OCI-LY7 (cell line): ENCODE measurements around the gene CUX1.

ENCODE experiments used
- CTCF ChIP-seq: fragments of 200-600 bp; sonication (generic); conservative IDR thresholded peaks from 2 replicates; pipeline ENCODE4 v1.5.1; 2014; ENCODE audit warnings: mild to moderate bottlenecking, antibody characterized with exemption, low read length, moderate library complexity, mixed read lengths
- EZH2phosphoT487 ChIP-seq: fragments of 200-600 bp; sonication (generic); IDR thresholded peaks from 2 replicates; pipeline ENCODE4 v1.6.1; 2018; ENCODE audit warnings: low read depth, borderline replicate concordance, mild to moderate bottlenecking, mixed run types, antibody characterized with exemption, low read length, moderate library complexity, mixed read lengths

DNA sequence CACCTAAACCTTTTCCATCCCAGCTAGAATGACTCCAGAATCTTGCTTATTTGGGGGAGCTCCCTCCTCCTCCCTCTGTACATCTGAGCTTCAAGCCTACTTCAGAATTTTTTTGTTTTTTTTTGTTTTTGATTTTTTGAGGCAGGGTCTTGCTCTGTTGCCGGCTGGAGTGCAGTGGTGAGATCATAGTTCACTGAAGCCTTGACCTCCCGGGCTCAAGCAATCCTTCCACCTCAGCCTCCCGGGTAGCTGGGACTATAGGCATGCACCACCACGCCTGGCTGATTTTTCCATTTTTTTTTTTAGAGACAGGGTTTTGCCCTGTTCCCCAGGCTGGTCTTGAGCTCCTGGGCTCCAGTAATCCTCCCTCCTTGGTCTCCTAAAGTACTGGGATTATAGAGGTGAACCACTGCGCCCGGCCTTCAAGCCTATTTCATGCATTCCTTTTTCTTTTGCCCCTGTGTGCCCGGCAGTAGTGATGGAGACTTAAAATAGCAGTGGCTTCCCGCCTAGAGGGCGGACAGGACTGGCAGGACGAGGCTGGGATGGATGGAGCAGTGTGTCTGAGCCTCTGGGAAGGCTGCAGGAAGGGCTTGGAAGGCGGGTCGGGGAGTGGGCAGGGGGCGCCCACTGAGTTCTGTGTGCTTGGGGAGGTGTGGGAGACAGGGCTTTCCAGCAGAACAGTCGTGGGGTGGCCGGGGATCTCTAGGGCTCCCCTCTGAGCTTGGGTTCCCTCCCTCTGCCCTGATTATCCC, 8.8 kb downstream of the CUX1 start:
- TF ChIP-seq CTCF (no peak), EZH2phosphoT487 (no peak)
